AG09309 (cell line): ENCODE data around the gene ZNF423.

Experiments used
- DNase-seq: peaks from one replicate; pipeline ENCODE4 v3.0.0-alpha.2; 2010; ENCODE audit warnings: low read depth
- H3K4me3 ChIP-seq: 2 replicates; pipeline ENCODE4 v1.5.1; 2011; ENCODE audit warnings: mild to moderate bottlenecking, low read depth, low read length, moderate library complexity; ENCODE audit not compliant: control insufficient read depth
- CTCF ChIP-seq: IDR thresholded peaks from 2 replicates; pipeline ENCODE4 v1.5.1; 2011; ENCODE audit warnings: mild to moderate bottlenecking, low read depth, low read length, inconsistent platforms; ENCODE audit not compliant: insufficient read depth, control insufficient read depth; ENCODE audit errors: missing control alignments

The ZNF423 gene

GRCh38 chr16:49487746-49488145, 368.2 kb downstream of the ZNF423 start:
- TF ChIP-seq CTCF: no peak
- no peak overlapping the region for H3K4me3 ChIP-seq
- no peak for DNase-seq

GRCh38 chr16:49486400-49486799, 369.5 kb downstream of the ZNF423 start:
- H3K4me3 ChIP-seq: no peak overlapping the region
- TF ChIP-seq CTCF: no peak
- DNase-seq: no peak

- H3K4me3 ChIP-seq: no peak overlapping the region
- no peak for DNase-seq
- TF ChIP-seq CTCF: no peak
These were observed 370.2 kb downstream of the ZNF423 start for GRCh38 chr16:49485663-49486062.

- DNase-seq: no peak
- no peak for TF ChIP-seq CTCF
- H3K4me3 ChIP-seq: no peak overlapping the region
These were observed 371.0 kb downstream of the ZNF423 start for GRCh38 chr16:49484936-49485335.

GRCh38 chr16:49484451-49484849, 371.5 kb downstream of the ZNF423 start:
- no peak for DNase-seq
- no peak for TF ChIP-seq CTCF
- H3K4me3 ChIP-seq: no peak overlapping the region

GRCh38 chr16:49483651-49484450, 372.1 kb downstream of the ZNF423 start:
- TF ChIP-seq CTCF: no peak
- no peak for DNase-seq
- no peak overlapping the region for H3K4me3 ChIP-seq
